Measurements from ENCODE around the gene SOBP. TPM values are rescaled to one million over a fixed set of nuclear protein-coding genes. Genes with fewer than 3 reads are reported as not detected.

The SOBP gene
- total RNA-seq, 4 donors from 2014 or later = 16.2 to 29.9 (median 19.2) TPM

GRCh38 chr6:107636486-107636885 lies 146.6 kb downstream of the SOBP start:
- 94 to 95% methylated on average over 4 to 10 of the region's 10 CpGs for WGBS, 2 donors (ENCODE audit: low coverage in 1 of 2)
- Histone ChIP-seq H3K27me3 (peaks cover 17% of the 10 kb centered on the region), H3K9me3 (no peaks in the 10 kb centered on the region), H3K27ac (no peak overlapping the region), H3K4me3 (no peak overlapping the region), H3K4me1 (peaks cover 0 to 31% (median 14%) of the 10 kb centered on the region in 3 donors), H3K36me3 (peaks cover 0 to 27% of the 10 kb centered on the region in 2 donors)
- TF ChIP-seq CTCF (IDR thresholded peaks at IDR 0.05) (no peak), EP300 (IDR thresholded peaks at IDR 0.05) (no peak)
- no peak for ATAC-seq

DNA sequence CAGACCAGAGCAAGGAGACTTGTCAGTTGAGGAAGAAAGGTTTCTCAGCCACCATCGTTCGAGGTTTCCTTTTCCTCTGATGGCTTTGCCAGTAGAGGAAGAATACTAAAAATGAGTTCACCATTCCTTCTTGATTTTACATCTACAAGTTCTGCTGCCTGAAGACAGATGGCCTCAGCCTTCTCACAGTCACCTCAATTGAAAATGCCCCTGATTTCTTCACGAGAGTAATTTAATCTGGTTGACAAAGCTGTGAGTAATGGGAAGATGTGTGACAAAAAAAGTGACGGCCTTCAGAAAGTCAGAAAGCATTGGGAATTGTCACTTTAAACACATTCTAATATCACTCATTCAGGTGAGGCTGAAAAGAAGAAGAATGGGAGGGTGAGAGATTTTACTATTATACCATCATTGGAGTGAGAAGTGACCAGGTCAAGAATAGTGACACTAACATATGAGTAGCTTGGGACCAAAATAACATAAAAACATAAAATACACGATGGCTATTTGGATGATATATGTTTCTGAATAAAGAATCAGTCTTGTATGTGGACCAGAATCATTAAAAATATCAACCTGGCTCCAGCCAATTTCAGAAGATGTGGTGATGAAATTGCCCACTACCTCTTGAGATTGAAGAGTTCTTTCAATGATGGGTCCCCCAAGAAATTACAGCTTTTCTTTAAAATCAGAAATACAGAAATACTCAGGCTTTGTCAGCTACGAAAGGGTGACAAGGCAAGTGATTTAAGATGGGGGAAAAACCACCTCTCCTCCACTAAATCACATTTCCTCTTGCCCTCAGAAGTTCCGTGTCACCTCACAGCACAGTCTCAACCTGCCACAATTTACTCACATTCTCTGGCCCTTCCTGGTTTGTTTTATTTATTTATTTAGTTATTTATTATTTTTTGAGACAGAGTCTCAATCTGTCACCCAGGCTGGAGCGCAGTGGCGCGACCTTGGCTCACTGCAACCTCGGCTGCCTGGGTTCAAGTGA lies 147.7 kb downstream of the SOBP start:
- H3K4me1 ChIP-seq = peaks cover 0 to 32% (median 16%) of the 10 kb centered on the region in 3 donors
- no peak overlapping the region for H3K4me3 ChIP-seq
- WGBS, 2 donors (ENCODE audit: low coverage in 1 of 2) = 85 to 87% methylated on average over 4 to 11 of the region's 11 CpGs
- ATAC-seq = no peak
- H3K27me3 ChIP-seq = peaks cover 17% of the 10 kb centered on the region
- TF ChIP-seq CTCF (IDR thresholded peaks at IDR 0.05) (no peak), POLR2AphosphoS5 (IDR thresholded peaks at IDR 0.05) (no peak), EP300 (IDR thresholded peaks at IDR 0.05) (no peak), POLR2A (IDR thresholded peaks at IDR 0.05) (no peak)
- no peak overlapping the region for H3K27ac ChIP-seq
- H3K36me3 ChIP-seq = peaks cover 0 to 27% of the 10 kb centered on the region in 2 donors
- no peaks in the 10 kb centered on the region for H3K9me3 ChIP-seq

DNA sequence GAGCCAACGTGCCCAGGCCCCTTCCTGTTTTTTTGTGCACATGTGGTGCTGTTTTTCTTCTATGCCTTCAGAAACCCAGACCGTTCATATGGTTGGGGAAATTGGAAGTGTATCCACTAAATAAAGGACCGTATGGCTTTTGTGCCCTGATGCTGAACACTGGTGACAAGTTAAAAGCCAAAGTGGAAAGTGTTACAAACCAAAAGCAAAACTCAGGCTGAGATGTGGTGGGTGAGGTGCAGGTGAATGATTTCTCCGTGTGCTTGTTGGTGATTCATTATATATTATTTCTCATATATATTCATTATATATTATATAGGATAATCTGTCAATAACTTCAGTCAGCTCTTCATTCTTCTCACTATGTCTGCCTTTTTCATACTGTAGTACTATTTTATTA lies 148.6 kb downstream of the SOBP start:
- Histone ChIP-seq H3K4me1 (peaks cover 0 to 29% (median 14%) of the 10 kb centered on the region in 3 donors), H3K27me3 (peaks cover 17% of the 10 kb centered on the region), H3K9me3 (no peaks in the 10 kb centered on the region), H3K27ac (no peak overlapping the region), H3K4me3 (no peak overlapping the region), H3K36me3 (peaks cover 0 to 27% of the 10 kb centered on the region in 2 donors)
- ATAC-seq = no peak
- 64 to 83% methylated on average over 1 to 4 of the region's 4 CpGs for WGBS, 2 donors (ENCODE audit: low coverage in 1 of 2)
- TF ChIP-seq POLR2AphosphoS5 (IDR thresholded peaks at IDR 0.05) = no peak
- TF ChIP-seq EP300 (IDR thresholded peaks at IDR 0.05) = no peak
- no peak for TF ChIP-seq POLR2A (IDR thresholded peaks at IDR 0.05)
- TF ChIP-seq CTCF (IDR thresholded peaks at IDR 0.05) = no peak

DNA sequence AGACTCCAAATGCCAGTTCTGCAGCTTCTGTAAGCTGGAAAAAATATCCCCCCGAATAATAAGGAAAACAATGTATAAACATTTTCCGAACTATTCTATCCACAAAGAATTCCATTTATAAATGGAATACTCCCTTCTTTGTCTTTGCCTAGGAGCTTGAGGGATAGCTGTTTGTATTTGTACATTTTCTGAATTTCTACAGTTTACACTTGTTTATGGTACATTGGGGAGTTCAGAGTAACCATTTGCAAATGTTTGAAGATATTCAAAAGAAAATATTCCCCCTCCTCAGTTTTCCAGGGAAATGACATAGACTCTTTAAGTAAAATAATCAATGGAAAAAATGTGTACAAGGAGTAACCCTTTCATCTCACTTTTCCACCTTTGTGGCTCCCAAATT lies 149.6 kb downstream of the SOBP start:
- no peak overlapping the region for H3K4me3 ChIP-seq
- TF ChIP-seq POLR2A (IDR thresholded peaks at IDR 0.05) (no peak), POLR2AphosphoS5 (IDR thresholded peaks at IDR 0.05) (no peak), EP300 (IDR thresholded peaks at IDR 0.05) (no peak), CTCF (IDR thresholded peaks at IDR 0.05) (no peak)

More for the DNA sequence above, 149.6 kb downstream of the SOBP start:
- Histone ChIP-seq H3K9me3 (no peaks in the 10 kb centered on the region), H3K4me1 (peaks cover 0 to 23% (median 10%) of the 10 kb centered on the region in 3 donors), H3K36me3 (peaks cover 0 to 17% of the 10 kb centered on the region in 2 donors), H3K27me3 (peaks cover 7% of the 10 kb centered on the region), H3K27ac (no peak overlapping the region)
- no peak for ATAC-seq
- 22 to 39% methylated on average over 2 of the region's 2 CpGs for WGBS, 2 donors (ENCODE audit: low coverage in 1 of 2)
